Duodenal mucosa (tissue), 2 donors: ENCODE measurements around the gene SMNDC1.

ENCODE experiments used
- H3K27ac ChIP-seq: one replicate; pipeline ENCODE4 v1.7.0; 2013; ENCODE audit warnings: low read depth, low read length
- H3K27me3 ChIP-seq, 2 donors: one replicate each; pipeline ENCODE4 v1.7.0; 2013; ENCODE audit warnings: low read length in 2 of 2, control low read depth in 1 of 2; ENCODE audit not compliant: insufficient read depth in 2 of 2, control insufficient read depth in 1 of 2
- H3K36me3 ChIP-seq, 2 donors: one replicate each; pipeline ENCODE4 v1.7.0; 2013; ENCODE audit warnings: low read length in 2 of 2, control low read depth in 1 of 2; ENCODE audit not compliant: insufficient read depth in 2 of 2, control insufficient read depth in 1 of 2
- H3K4me1 ChIP-seq, 2 donors: one replicate each; pipeline ENCODE4 v1.7.0; 2013; ENCODE audit warnings: low read length in 2 of 2, control low read depth in 1 of 2; ENCODE audit not compliant: insufficient read depth in 2 of 2, control insufficient read depth in 1 of 2
- H3K4me3 ChIP-seq, 2 donors: one replicate each; pipeline ENCODE4 v1.7.0; 2013; ENCODE audit warnings: low read length in 2 of 2, low read depth in 1 of 2
- H3K9ac ChIP-seq, 2 donors: one replicate each; pipeline ENCODE4 v1.7.0; 2013; ENCODE audit warnings: low read length in 2 of 2, low read depth in 1 of 2
- H3K9me3 ChIP-seq, 2 donors: one replicate each; pipeline ENCODE4 v1.7.0; 2013; ENCODE audit warnings: low read length in 2 of 2, control low read depth in 1 of 2; ENCODE audit not compliant: control insufficient read depth in 1 of 2

Gene SMNDC1

GRCh38 chr10:110304780-110305421, at the start of gene SMNDC1:
SMNDC1 (minus strand) TSS chr10:110304920; CDS start chr10:110303587, 1,333 bp downstream.
- Histone ChIP-seq H3K27me3 (peaks cover 0 to under 1% of the 10 kb centered on the region in 2 donors), H3K27ac (peak within 1 kb of the TSS; percentile 81), H3K9ac (peak within 1 kb of the TSS; percentile 71 to 83), H3K4me1 (peaks cover 21 to 30% of the 10 kb centered on the region in 2 donors), H3K4me3 (peak within 1 kb of the TSS; percentile 80 to 83), H3K36me3 (peaks cover 15 to 20% of the 10 kb centered on the region in 2 donors), H3K9me3 (no peaks in the 10 kb centered on the region)

GRCh38 chr10:110354322-110354766, 49.6 kb upstream of the SMNDC1 start:
- peak overlapping the region in 1 of 2 donors; percentile 6 for H3K4me3 ChIP-seq

GRCh38 chr10:110353244-110354119, 48.8 kb upstream of the SMNDC1 start:
- Histone ChIP-seq H3K27ac (no peak overlapping the region), H3K36me3 (no peaks in the 10 kb centered on the region), H3K9ac (peak overlapping the region in 1 of 2 donors; percentile 31), H3K9me3 (no peaks in the 10 kb centered on the region), H3K27me3 (peaks cover 0 to 9% of the 10 kb centered on the region in 2 donors), H3K4me3 (no peak overlapping the region), H3K4me1 (peaks cover 20 to 24% of the 10 kb centered on the region in 2 donors)

More at GRCh38 chr10:110354322-110354766, 49.6 kb upstream of the SMNDC1 start:
- peak overlapping the region in 1 of 2 donors; percentile 31 for H3K9ac ChIP-seq
- H3K4me1 ChIP-seq = peaks cover 24 to 29% of the 10 kb centered on the region in 2 donors
- no peak overlapping the region for H3K27ac ChIP-seq
- no peaks in the 10 kb centered on the region for H3K36me3 ChIP-seq
- no peaks in the 10 kb centered on the region for H3K9me3 ChIP-seq
- H3K27me3 ChIP-seq = peaks cover 0 to 8% of the 10 kb centered on the region in 2 donors

GRCh38 chr10:110352930-110353243, 48.2 kb upstream of the SMNDC1 start:
- Histone ChIP-seq H3K9me3 (no peaks in the 10 kb centered on the region), H3K4me1 (peaks cover 16 to 24% of the 10 kb centered on the region in 2 donors), H3K27me3 (peaks cover 0 to 15% of the 10 kb centered on the region in 2 donors), H3K9ac (no peak overlapping the region), H3K36me3 (no peaks in the 10 kb centered on the region), H3K4me3 (no peak overlapping the region), H3K27ac (no peak overlapping the region)

GRCh38 chr10:110350812-110351211, 46.1 kb upstream of the SMNDC1 start:
- Histone ChIP-seq H3K27ac (no peak overlapping the region), H3K4me1 (peaks cover 4 to 14% of the 10 kb centered on the region in 2 donors), H3K9me3 (no peaks in the 10 kb centered on the region), H3K9ac (no peak overlapping the region), H3K27me3 (peaks cover 0 to 15% of the 10 kb centered on the region in 2 donors), H3K4me3 (no peak overlapping the region), H3K36me3 (no peaks in the 10 kb centered on the region)

GRCh38 chr10:110349831-110350230, 45.1 kb upstream of the SMNDC1 start:
- H3K9me3 ChIP-seq = no peaks in the 10 kb centered on the region
- H3K36me3 ChIP-seq = no peaks in the 10 kb centered on the region
- H3K9ac ChIP-seq = no peak overlapping the region
- H3K27ac ChIP-seq = no peak overlapping the region
- peaks cover 0 to 15% of the 10 kb centered on the region in 2 donors for H3K27me3 ChIP-seq
- no peak overlapping the region for H3K4me3 ChIP-seq
- peaks cover 0 to 14% of the 10 kb centered on the region in 2 donors for H3K4me1 ChIP-seq

GRCh38 chr10:110349386-110349785, 44.7 kb upstream of the SMNDC1 start:
- Histone ChIP-seq H3K9me3 (no peaks in the 10 kb centered on the region), H3K4me1 (peaks cover 0 to 10% of the 10 kb centered on the region in 2 donors), H3K4me3 (no peak overlapping the region), H3K36me3 (no peaks in the 10 kb centered on the region), H3K27me3 (peaks cover 0 to 15% of the 10 kb centered on the region in 2 donors), H3K9ac (no peak overlapping the region), H3K27ac (no peak overlapping the region)

- Histone ChIP-seq H3K4me3 (no peak overlapping the region), H3K9ac (no peak overlapping the region), H3K9me3 (no peaks in the 10 kb centered on the region), H3K4me1 (peaks cover 0 to 3% of the 10 kb centered on the region in 2 donors), H3K36me3 (no peaks in the 10 kb centered on the region), H3K27me3 (peaks cover 0 to 12% of the 10 kb centered on the region in 2 donors), H3K27ac (no peak overlapping the region)
Observed at GRCh38 chr10:110348336-110348735, 43.6 kb upstream of the SMNDC1 start.

- Histone ChIP-seq H3K36me3 (no peaks in the 10 kb centered on the region), H3K9ac (no peak overlapping the region), H3K27me3 (peaks cover 0 to 16% of the 10 kb centered on the region in 2 donors), H3K9me3 (no peaks in the 10 kb centered on the region), H3K4me1 (no peaks in the 10 kb centered on the region), H3K27ac (no peak overlapping the region), H3K4me3 (no peak overlapping the region)
Observed at GRCh38 chr10:110346914-110347313, 42.2 kb upstream of the SMNDC1 start.

- Histone ChIP-seq H3K4me3 (no peak overlapping the region), H3K27ac (no peak overlapping the region), H3K27me3 (peaks cover 0 to 15% of the 10 kb centered on the region in 2 donors), H3K4me1 (no peaks in the 10 kb centered on the region), H3K36me3 (no peaks in the 10 kb centered on the region), H3K9me3 (no peaks in the 10 kb centered on the region), H3K9ac (no peak overlapping the region)
Observed at GRCh38 chr10:110345286-110345685, 40.6 kb upstream of the SMNDC1 start.
